Activated naive CD4-positive, alpha-beta T cell treated with Interleukin-2 at 50 U/mL for 16 hours (primary cell): ENCODE results near the gene CNTN4.

Source experiments
- DNase-seq: peaks from one replicate; pipeline ENCODE4 v3.0.0-alpha.2; 2020

CNTN4 gene

GRCh38 chr3:2153547-2153946, 54.9 kb downstream of the CNTN4 start:
- DNase-seq: no peak

GRCh38 chr3:2154621-2155020, 56.0 kb downstream of the CNTN4 start:
- DNase-seq: no peak

DNA sequence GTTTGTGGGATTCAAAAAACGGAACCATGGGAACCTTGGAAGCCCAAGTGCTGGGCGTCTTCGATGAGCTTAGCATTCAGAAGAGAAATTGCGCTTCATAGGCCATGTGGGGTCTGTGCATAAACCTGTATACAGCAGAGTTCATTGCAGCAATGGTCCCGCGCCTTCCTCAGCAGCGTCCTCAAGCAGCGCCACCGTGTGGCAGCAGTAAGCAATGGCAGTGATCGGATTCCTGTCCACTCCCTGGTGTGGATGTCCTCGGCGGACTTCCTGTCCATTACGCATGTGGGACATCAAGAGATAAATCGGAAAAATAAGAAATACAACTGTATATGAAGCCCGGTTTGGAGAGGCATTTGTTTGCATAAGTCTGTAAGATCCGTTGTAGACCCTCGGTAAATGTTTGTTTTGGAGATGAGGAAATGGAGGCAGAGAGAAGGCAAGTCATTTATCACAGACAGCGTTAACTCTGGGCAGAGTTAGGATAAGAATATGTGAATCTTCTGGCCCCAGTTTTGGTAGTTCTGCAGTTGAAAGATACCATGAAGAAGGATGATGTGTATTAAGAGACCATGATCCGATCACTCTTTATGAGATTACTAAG, 57.7 kb downstream of the CNTN4 start:
- no peak for DNase-seq

- DNase-seq: no peak
Measured at GRCh38 chr3:2158828-2159227, 60.2 kb downstream of the CNTN4 start.

GRCh38 chr3:2166552-2166951, 67.9 kb downstream of the CNTN4 start:
- DNase-seq: no peak

- DNase-seq: no peak
Measured at GRCh38 chr3:2172561-2173171, 74.0 kb downstream of the CNTN4 start.

- no peak for DNase-seq
Measured at GRCh38 chr3:2180634-2181033, 82.0 kb downstream of the CNTN4 start.

DNA sequence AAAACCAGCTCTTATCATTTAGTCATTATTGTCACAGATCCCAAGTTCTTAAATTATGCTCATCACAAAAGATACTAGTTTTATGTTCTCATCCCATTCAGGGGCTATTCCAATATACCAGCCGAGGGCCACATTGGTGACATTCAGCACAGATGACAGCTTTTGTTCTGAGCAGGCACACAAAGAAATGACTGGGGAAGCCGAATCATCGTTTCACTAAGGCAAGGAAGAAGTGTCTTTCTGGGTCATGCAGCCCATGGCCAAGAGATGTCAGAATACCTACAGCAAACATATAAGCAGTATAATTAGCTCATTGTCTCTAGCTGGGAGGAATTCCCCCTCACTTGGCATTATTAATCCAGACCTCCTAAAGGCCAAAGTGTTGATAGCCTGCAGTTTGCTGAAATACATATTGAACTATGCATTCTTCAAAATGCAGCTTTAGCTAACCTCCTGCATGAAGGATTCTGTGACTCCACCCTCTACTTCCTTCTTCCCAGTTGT, 100.2 kb downstream of the CNTN4 start:
- DNase-seq: no peak

DNA sequence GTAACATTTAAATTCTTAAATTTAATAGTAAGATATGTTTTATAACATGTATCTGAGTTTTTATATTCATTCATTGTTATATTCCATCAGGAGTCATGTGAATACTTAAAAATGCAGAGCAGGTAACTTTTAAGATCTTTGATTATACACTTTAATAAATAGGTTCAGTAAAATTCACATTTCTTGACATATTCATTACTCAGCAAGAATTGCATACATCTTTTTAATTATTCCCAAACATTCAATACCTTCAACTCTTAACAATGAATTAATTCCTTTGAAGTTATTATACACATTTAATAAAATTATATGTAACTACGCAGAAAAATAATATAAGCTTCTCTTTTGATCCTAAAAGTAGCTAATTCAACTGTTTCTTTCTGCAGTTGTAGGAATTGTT, 105.4 kb downstream of the CNTN4 start:
- no peak for DNase-seq

DNA sequence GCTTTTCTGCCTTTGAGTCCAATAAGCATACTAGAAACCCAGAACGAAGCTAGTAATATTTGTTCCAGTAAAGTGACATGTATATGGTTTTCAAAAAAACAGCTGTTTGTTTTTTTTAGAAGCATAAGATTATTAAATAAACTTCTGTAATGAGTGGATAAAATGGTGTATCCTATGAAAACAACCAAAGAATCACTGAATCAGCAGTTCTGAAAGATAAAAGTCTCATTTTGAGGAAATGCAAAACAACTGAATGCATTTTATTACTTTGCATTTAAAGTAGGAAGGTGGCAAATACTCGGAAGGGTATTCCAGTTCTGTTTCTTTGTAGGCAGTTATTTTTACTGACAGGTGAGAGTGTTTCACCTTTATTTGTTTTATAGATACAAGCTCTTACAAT, 107.0 kb downstream of the CNTN4 start:
- DNase-seq: no peak

GRCh38 chr3:2206536-2206935, 107.9 kb downstream of the CNTN4 start:
- DNase-seq: no peak

GRCh38 chr3:2211568-2211967, 112.9 kb downstream of the CNTN4 start:
- no peak for DNase-seq

GRCh38 chr3:2212206-2212605, 113.5 kb downstream of the CNTN4 start:
- DNase-seq: no peak

GRCh38 chr3:2218375-2218774, 119.7 kb downstream of the CNTN4 start:
- DNase-seq: no peak

GRCh38 chr3:2218816-2219215, 120.2 kb downstream of the CNTN4 start:
- DNase-seq: no peak

GRCh38 chr3:2236203-2236602, 137.5 kb downstream of the CNTN4 start:
- DNase-seq: no peak

- no peak for DNase-seq
Measured at GRCh38 chr3:2244137-2244536, 145.5 kb downstream of the CNTN4 start.

DNA sequence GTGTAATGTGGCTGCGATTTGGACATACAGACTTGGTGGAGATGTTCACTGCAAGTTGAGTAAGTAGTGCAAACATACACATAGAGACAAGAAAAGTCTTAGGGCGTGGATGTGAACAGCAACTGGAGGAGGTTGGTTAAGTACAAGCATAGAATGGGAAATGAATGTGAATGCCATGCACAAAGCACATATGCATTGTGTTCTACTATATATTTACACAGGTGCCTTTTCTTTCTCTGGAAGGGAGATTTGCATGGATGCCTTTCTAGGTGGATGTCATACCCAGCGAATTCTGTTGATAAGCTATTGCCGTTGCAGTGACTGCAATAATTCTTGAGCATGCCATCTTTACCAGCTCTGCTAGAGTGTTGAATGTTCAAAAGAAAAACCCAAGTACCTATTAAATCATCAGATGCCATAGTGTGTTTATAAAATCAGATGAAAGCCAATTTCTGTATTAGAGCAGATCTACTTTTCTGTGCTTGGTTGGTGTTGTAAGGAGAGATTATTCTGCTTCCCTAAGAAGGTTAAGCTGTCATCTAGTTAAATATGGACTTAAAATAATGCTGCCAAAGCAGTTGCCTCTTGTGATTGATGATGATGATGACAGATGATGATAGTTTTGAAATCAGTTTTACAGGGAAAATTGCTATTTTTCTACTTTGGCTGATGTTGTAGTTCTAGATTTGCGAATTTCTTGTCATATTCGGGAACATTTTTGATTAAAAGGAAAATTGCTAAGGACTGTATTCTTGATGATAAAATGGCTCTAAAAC, 148.4 kb downstream of the CNTN4 start:
- no peak for DNase-seq

GRCh38 chr3:2247831-2248230, 149.2 kb downstream of the CNTN4 start:
- DNase-seq: no peak

- DNase-seq: no peak
Measured at GRCh38 chr3:2250783-2251182, 152.1 kb downstream of the CNTN4 start.

- DNase-seq: no peak
Measured at GRCh38 chr3:2261747-2262146, 163.1 kb downstream of the CNTN4 start.

GRCh38 chr3:2262204-2262603, 163.5 kb downstream of the CNTN4 start:
- no peak for DNase-seq

GRCh38 chr3:2266606-2267005, 167.9 kb downstream of the CNTN4 start:
- DNase-seq: no peak

DNA sequence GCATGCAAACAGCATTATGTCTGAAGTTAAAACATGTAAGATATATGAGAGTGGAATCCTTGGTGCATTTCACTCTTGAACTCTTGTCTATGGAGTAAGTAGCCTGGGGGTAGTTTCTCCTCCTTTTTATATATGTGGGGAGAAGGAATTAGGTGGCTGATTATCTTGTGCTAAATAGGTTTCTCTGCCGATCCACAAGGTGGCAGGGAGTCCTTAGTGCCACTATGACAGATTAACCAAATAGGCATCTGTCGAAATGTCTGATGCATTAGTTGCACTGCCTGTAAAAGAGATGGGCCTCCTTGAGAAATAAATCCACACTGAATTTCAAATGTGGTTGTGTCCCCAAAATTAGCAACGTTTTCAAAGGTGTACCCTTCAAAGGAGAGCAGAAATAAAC, 170.1 kb downstream of the CNTN4 start:
- no peak for DNase-seq
